ENCODE measurements around the gene LASP1. TPM values are rescaled to one million over a fixed set of nuclear protein-coding genes. Genes with fewer than 3 reads are reported as not detected.

LASP1 gene
- total and polyA plus RNA-seq, 2 of the 4 experiments (the other 2 are of a cell fraction): 79.8 to 262 TPM

DNA sequence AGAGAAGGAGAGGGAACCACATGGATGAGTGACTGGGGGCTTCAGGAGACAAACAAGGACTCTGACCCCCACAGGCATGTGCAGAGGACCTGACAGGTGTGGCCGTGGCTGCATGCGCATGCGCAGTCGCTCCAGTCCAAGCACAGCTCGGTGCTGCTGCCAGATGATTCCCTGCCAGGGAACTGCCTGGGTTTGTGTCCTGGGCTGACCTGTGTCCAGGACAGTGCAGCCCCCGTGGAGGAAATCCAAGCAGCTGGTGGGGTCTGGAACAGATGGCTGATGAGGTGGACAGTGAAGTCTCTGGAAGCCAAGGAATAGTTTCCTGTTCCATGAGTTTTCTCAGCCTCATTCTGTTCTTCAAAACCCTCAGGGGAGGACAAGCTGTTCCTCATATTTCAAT, 27.3 kb downstream of the LASP1 start:
- Histone ChIP-seq H3K23ac (ENCODE audit: low read depth, low read length) (peak overlapping the region; percentile 31; the same call in 1 of the 2 replicates), H4K8ac (ENCODE audit: low read depth in 2 of 2, low read length in 2 of 2) (no peak overlapping the region; a peak in 1 of 4 replicates), H3K14ac (replicated peaks; ENCODE audit: low read depth, low read length) (peak overlapping the region; percentile 6; the same call in 1 of the 2 replicates), H2AK9ac (replicated peaks; ENCODE audit: low read depth, low read length, poor library complexity) (peak overlapping the region; percentile 79), H2BK15ac (ENCODE audit: low read depth, low read length) (no peak overlapping the region), H3K36me3 (ENCODE audit: control insufficient read depth, insufficient read depth, low read length) (peaks cover 75% of the 10 kb centered on the region), H3K4me1 (ENCODE audit: control insufficient read depth, insufficient read depth, low read length) (peaks cover 35% of the 10 kb centered on the region), H3K27me3 (ENCODE audit: control insufficient read depth, insufficient read depth, low read length) (no peaks in the 10 kb centered on the region), H4K91ac (ENCODE audit: insufficient read depth, low read depth, low read length) (peak overlapping the region; percentile 6; the same call in 1 of the 2 replicates), H3K18ac (ENCODE audit: low read depth, low read length) (no peak overlapping the region), H3K4ac (ENCODE audit: low read depth, low read length) (no peak overlapping the region), H3K4me2 (ENCODE audit: low read depth, low read length) (no peak overlapping the region), H3K27ac (ENCODE audit: insufficient read depth, low read length) (0 out of 2 replicates have a peak overlapping the region, but pooled peaks have one; percentile 1), H3K9me1 (ENCODE audit: insufficient read depth, low read length) (peaks cover 20% of the 10 kb centered on the region), H2AK5ac (ENCODE audit: low read depth, low read length) (no peak overlapping the region), H2BK120ac (ENCODE audit: low read depth, low read length) (no peak overlapping the region), H2BK5ac (ENCODE audit: low read depth, low read length, poor library complexity, severe bottlenecking) (peak overlapping the region; percentile 11), H4K20me1 (ENCODE audit: insufficient read depth, low read length) (peaks cover 99% of the 10 kb centered on the region), H3K79me1 (ENCODE audit: low read depth in 1 of 2, low read length in 2 of 2) (peaks cover 49 to 93% of the 10 kb centered on the region in 2 experiments), H3K4me3 (ENCODE audit: insufficient read depth, low read depth, low read length) (no peak overlapping the region), H3K9ac (ENCODE audit: low read depth, low read length) (no peak overlapping the region), H2AFZ (replicated peaks; ENCODE audit: low read length, poor library complexity) (peak overlapping the region; percentile 24), H2BK20ac (ENCODE audit: low read depth, low read length) (no peak overlapping the region), H3K9me3 (ENCODE audit: control insufficient read depth, insufficient read depth, low read length) (no peaks in the 10 kb centered on the region), H4K5ac (ENCODE audit: low read depth, low read length) (no peak overlapping the region), H3K56ac (ENCODE audit: extremely low read depth, insufficient read depth, low read length) (no peak overlapping the region)
- ChIA-PET CTCF (no interaction called here), POLR2A (ENCODE audit: unreplicated experiment) (no interaction called here)
- intact Hi-C loops (cut with micrococcal nuclease): no loop called here
- 100% methylated on average over 3 of the region's 6 CpGs; no CpG with 5 or more reads in 1 of the 2 experiments for WGBS, 2 experiments (ENCODE audit: extremely low coverage in 2 of 2, insufficient read length in 1 of 2)
- ATAC-seq (ENCODE audit: low read depth) (no peak), DNase-seq (peak; percentile 28)
- TF ChIP-seq CEBPB (IDR thresholded peaks at IDR 0.05; ENCODE audit: low read depth, low read length) (no peak), CHD1 (IDR thresholded peaks at IDR 0.05; ENCODE audit: low read depth, low read length) (no peak), RAD21 (IDR thresholded peaks at IDR 0.05; ENCODE audit: low read length) (no peak), CTCF (conservative IDR thresholded peaks at IDR 0.05; ENCODE audit: low read depth, low read length) (no peak), MAFK (IDR thresholded peaks at IDR 0.05; ENCODE audit: low read depth, low read length) (no peak), SMC3 (IDR thresholded peaks at IDR 0.05; ENCODE audit: low read depth, low read length) (no peak), BHLHE40 (IDR thresholded peaks at IDR 0.05; ENCODE audit: low read depth, low read length) (no peak), NFE2L2 (IDR thresholded peaks at IDR 0.05; ENCODE audit: low read depth, low read length) (no peak), ELK1 (IDR thresholded peaks at IDR 0.05; ENCODE audit: borderline replicate concordance, low read depth, low read length) (no peak), USF2 (IDR thresholded peaks at IDR 0.05; ENCODE audit: low read depth, low read length) (no peak), MAZ (IDR thresholded peaks at IDR 0.05; ENCODE audit: borderline replicate concordance, low read depth, low read length) (no peak)
- dilution Hi-C loops (cut with HindIII; ENCODE audit: low sequenced_read_pairs, unreplicated experiment): no loop called here
- no TSS peak for BruUV-seq (replicated peaks)
- in situ Hi-C loops (cut with MboI; ENCODE audit: low sequenced_read_pairs): no loop called here

Data from IMR-90 (cell line).